Muscle of back (tissue), 11 donors: ENCODE measurements around the gene PCK2. TPM values are rescaled to one million over a fixed set of nuclear protein-coding genes. Genes with fewer than 3 reads are reported as not detected.

Source experiments
- DNase-seq, 3 donors: peaks; one replicate each; pipeline versions ENCODE4 v3.0.0 to v3.0.0-alpha.2; 2013
- polyA plus RNA-seq, 10 donors: library from polyadenylated mRNA; unstranded; fragments of 120-200 nt; gene quantifications; one replicate each; pipeline ENCODE4 v1.2.1, GENCODE V29; 2013; ENCODE audit not compliant: insufficient read length in 10 of 10

The PCK2 gene
- polyA plus RNA-seq, 10 donors: 2.8 to 6.0 (median 3.5) TPM

DNA sequence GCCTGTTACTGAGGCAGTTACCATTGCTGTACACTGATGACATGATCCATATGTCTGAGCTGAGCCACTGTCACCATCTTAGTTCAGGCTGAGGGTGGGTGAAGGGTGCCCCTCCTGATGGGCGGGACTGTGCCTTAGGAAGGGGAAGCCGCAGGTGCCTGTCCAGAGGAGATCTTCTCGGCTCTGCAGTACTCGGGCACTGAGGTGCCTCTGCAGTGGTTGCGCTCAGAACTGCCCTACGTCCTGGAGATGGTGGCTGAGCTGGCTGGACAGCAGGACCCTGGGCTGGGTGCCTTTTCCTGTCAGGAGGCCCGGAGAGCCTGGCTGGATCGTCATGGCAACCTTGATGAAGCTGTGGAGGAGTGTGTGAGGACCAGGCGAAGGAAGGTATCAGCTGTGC, 56.9 kb downstream of the PCK2 start:
- no peak for DNase-seq

DNA sequence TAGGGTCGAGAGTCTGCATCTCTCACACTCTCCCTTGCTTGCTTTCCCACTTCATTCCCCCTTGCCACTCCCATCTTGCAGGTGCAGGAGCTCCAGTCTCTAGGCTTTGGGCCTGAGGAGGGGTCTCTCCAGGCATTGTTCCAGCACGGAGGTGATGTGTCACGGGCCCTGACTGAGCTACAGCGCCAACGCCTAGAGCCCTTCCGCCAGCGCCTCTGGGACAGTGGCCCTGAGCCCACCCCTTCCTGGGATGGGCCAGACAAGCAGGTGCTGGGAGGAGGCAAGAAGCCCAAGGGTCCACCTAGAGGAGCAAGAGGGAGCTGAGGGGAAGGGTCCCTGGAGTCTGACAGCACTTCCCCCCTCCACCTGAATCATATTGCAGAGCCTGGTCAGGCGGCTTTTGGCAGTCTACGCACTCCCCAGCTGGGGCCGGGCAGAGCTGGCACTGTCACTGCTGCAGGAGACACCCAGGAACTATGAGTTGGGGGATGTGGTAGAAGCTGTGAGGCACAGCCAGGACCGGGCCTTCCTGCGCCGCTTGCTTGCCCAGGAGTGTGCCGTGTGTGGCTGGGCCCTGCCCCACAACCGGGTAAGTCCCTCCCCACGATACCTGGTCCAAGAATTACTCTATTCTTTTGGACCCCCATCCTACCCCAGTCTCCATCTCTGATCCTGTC, 57.4 kb downstream of the PCK2 start:
- no peak for DNase-seq

Other genes starting within 250 kb of the PCK2 start
- gene DHRS4, start 140.5 kb upstream of the PCK2 start, polyA plus RNA-seq: 10 to 100 TPM; 10.4 to 29.7 (median 20.1) TPM
- gene DHRS4L2, start 105.4 kb upstream of the PCK2 start, polyA plus RNA-seq: 10 to 100 TPM in 8 of 10 donors, 1 to 10 TPM in 2; 8.4 to 17.3 (median 13.8) TPM
- under 1 TPM; 0.09 to 0.50 (median 0.17) TPM for gene CARMIL3, start 42.3 kb upstream of the PCK2 start, polyA plus RNA-seq
- under 1 TPM in 1 of 10 donors, not detected in 9; 0.07 TPM for gene CPNE6, start 22.7 kb upstream of the PCK2 start, polyA plus RNA-seq
- gene DCAF11, start 20.5 kb downstream of the PCK2 start, polyA plus RNA-seq: 10 to 100 TPM; 35.0 to 45.0 (median 38.1) TPM
- 1 to 10 TPM in 9 of 10 donors, under 1 TPM in 1; 0.98 to 1.6 (median 1.2) TPM for gene NRL, start 20.6 kb downstream of the PCK2 start, polyA plus RNA-seq
- 100 to 1,000 TPM in 8 of 10 donors, 10 to 100 TPM in 2; 68.5 to 142 (median 118) TPM for gene FITM1, start 36.3 kb downstream of the PCK2 start, polyA plus RNA-seq
- 100 to 1,000 TPM in 8 of 10 donors, 10 to 100 TPM in 2; 96.2 to 122 (median 112) TPM for gene PSME1, start 41.9 kb downstream of the PCK2 start, polyA plus RNA-seq
- gene EMC9, start 47.3 kb downstream of the PCK2 start, polyA plus RNA-seq: 10 to 100 TPM; 19.1 to 30.8 (median 26.9) TPM
- 10 to 100 TPM; 72.7 to 96.7 (median 84.4) TPM for gene PSME2, start 52.3 kb downstream of the PCK2 start, polyA plus RNA-seq
- 10 to 100 TPM; 26.5 to 46.0 (median 33.1) TPM for gene RNF31, start 53.2 kb downstream of the PCK2 start, polyA plus RNA-seq
- gene IRF9, start 67.0 kb downstream of the PCK2 start, polyA plus RNA-seq: 10 to 100 TPM; 23.8 to 36.0 (median 28.2) TPM
- 10 to 100 TPM in 6 of 10 donors, 1 to 10 TPM in 4; 5.7 to 11.6 (median 10.7) TPM for gene REC8, start 77.8 kb downstream of the PCK2 start, polyA plus RNA-seq
- gene IPO4, start 94.5 kb downstream of the PCK2 start, polyA plus RNA-seq: 10 to 100 TPM; 21.5 to 31.8 (median 26.6) TPM
- 10 to 100 TPM; 11.2 to 25.1 (median 17.6) TPM for gene TM9SF1, start 101.1 kb downstream of the PCK2 start, polyA plus RNA-seq
- 1 to 10 TPM; 1.8 to 8.7 (median 2.8) TPM for gene TSSK4, start 111.4 kb downstream of the PCK2 start, polyA plus RNA-seq
- gene CHMP4A, start 119.2 kb downstream of the PCK2 start, polyA plus RNA-seq: 10 to 100 TPM; 26.0 to 44.1 (median 34.5) TPM
- 10 to 100 TPM in 1 of 10 donors, 1 to 10 TPM in 9; 6.1 to 10.2 (median 8.0) TPM for gene MDP1, start 121.8 kb downstream of the PCK2 start, polyA plus RNA-seq
- gene NEDD8, start 138.1 kb downstream of the PCK2 start, polyA plus RNA-seq: 100 to 1,000 TPM; 168 to 226 (median 186) TPM
- gene GMPR2, start 138.6 kb downstream of the PCK2 start, polyA plus RNA-seq: 10 to 100 TPM; 41.5 to 57.6 (median 50.7) TPM
- 10 to 100 TPM; 33.5 to 43.0 (median 41.5) TPM for gene TINF2, start 148.3 kb downstream of the PCK2 start, polyA plus RNA-seq
- gene TGM1, start 168.9 kb downstream of the PCK2 start, polyA plus RNA-seq: 1 to 10 TPM in 7 of 10 donors, under 1 TPM in 3; 0.82 to 3.9 (median 1.3) TPM
- 10 to 100 TPM in 9 of 10 donors, 1 to 10 TPM in 1; 10.0 to 20.1 (median 13.3) TPM for gene RABGGTA, start 177.3 kb downstream of the PCK2 start, polyA plus RNA-seq
- 10 to 100 TPM; 10.9 to 21.2 (median 17.0) TPM for gene DHRS1, start 205.5 kb downstream of the PCK2 start, polyA plus RNA-seq
- gene NOP9, start 205.5 kb downstream of the PCK2 start, polyA plus RNA-seq: 10 to 100 TPM; 18.6 to 24.6 (median 20.0) TPM
- 10 to 100 TPM in 7 of 10 donors, 1 to 10 TPM in 3; 8.3 to 15.5 (median 12.0) TPM for gene CIDEB, start 213.7 kb downstream of the PCK2 start, polyA plus RNA-seq
- gene LTB4R2, start 215.8 kb downstream of the PCK2 start, polyA plus RNA-seq: 1 to 10 TPM; 1.4 to 3.4 (median 2.7) TPM
- 1 to 10 TPM; 2.2 to 6.7 (median 3.6) TPM for gene LTB4R, start 217.2 kb downstream of the PCK2 start, polyA plus RNA-seq
- gene ADCY4, start 240.8 kb downstream of the PCK2 start, polyA plus RNA-seq: 10 to 100 TPM in 6 of 10 donors, 1 to 10 TPM in 4; 8.5 to 23.7 (median 14.3) TPM
- gene RIPK3, start 245.7 kb downstream of the PCK2 start, polyA plus RNA-seq: 1 to 10 TPM in 8 of 10 donors, under 1 TPM in 2; 0.78 to 2.3 (median 1.8) TPM